GM18505 (cell line): ENCODE results near the gene APOC3.
"Not testable (repeated sequence)": the region's sequence is repeated elsewhere in the genome, so short reads cannot be mapped to it uniquely, and the experiment has no call there.

Experiments
- ATAC-seq: cut with Tn5 transposase; IDR thresholded peaks from one replicate; pipeline ENCODE4 v1.9.1; 2021; ENCODE audit not compliant: unreplicated experiment
- POLR2A ChIP-seq: IDR thresholded peaks from 4 replicates; pipeline ENCODE4 v1.6.1; 2011; ENCODE audit warnings: borderline replicate concordance; ENCODE audit not compliant: insufficient read depth, insufficient read length; ENCODE audit errors: extremely low read depth

APOC3 gene

GRCh38 chr11:116793772-116794097, 36.0 kb upstream of the APOC3 start:
- no peak for ATAC-seq
- TF ChIP-seq POLR2A, result no peak

- ATAC-seq, result no peak
- no peak for TF ChIP-seq POLR2A
Observed at GRCh38 chr11:116794851-116795250, 34.9 kb upstream of the APOC3 start.

- no peak for ATAC-seq
- no peak for TF ChIP-seq POLR2A
Observed at GRCh38 chr11:116796548-116796947, 33.2 kb upstream of the APOC3 start.

GRCh38 chr11:116797816-116798215, 31.9 kb upstream of the APOC3 start:
- no peak for TF ChIP-seq POLR2A
- ATAC-seq, result no peak

- ATAC-seq, result no peak
- TF ChIP-seq POLR2A, result no peak
Observed at GRCh38 chr11:116798368-116798767, 31.3 kb upstream of the APOC3 start.

GRCh38 chr11:116800610-116801009, 29.1 kb upstream of the APOC3 start:
- no peak for TF ChIP-seq POLR2A
- no peak for ATAC-seq

- not testable (repeated sequence) for ATAC-seq
Observed at GRCh38 chr11:116801662-116802061, 28.0 kb upstream of the APOC3 start.

GRCh38 chr11:116804001-116804400, 25.7 kb upstream of the APOC3 start:
- no peak for TF ChIP-seq POLR2A
- ATAC-seq, result no peak

- no peak for ATAC-seq
- TF ChIP-seq POLR2A, result no peak
Observed at GRCh38 chr11:116807601-116808261, 22.0 kb upstream of the APOC3 start.

GRCh38 chr11:116808262-116809175, 21.2 kb upstream of the APOC3 start:
- no peak for TF ChIP-seq POLR2A
- ATAC-seq, result no peak

- no peak for ATAC-seq
- TF ChIP-seq POLR2A, result no peak
Observed at GRCh38 chr11:116811194-116811593, 18.5 kb upstream of the APOC3 start.

GRCh38 chr11:116812109-116812508, 17.6 kb upstream of the APOC3 start:
- no peak for TF ChIP-seq POLR2A
- ATAC-seq, result no peak

- no peak for ATAC-seq
- TF ChIP-seq POLR2A, result no peak
Observed at GRCh38 chr11:116813170-116813569, 16.5 kb upstream of the APOC3 start.

GRCh38 chr11:116813781-116814471, 15.8 kb upstream of the APOC3 start:
- TF ChIP-seq POLR2A, result no peak
- ATAC-seq, result no peak

- no peak for TF ChIP-seq POLR2A
- no peak for ATAC-seq
Observed at GRCh38 chr11:116814502-116814901, 15.2 kb upstream of the APOC3 start.

- no peak for TF ChIP-seq POLR2A
- ATAC-seq, result no peak
Observed at GRCh38 chr11:116819049-116819448, 10.7 kb upstream of the APOC3 start.
